ENCODE results near the gene CTNNA3. TPM values are rescaled to one million over a fixed set of nuclear protein-coding genes. Genes with fewer than 3 reads are reported as not detected.

CTNNA3 gene
- polyA plus RNA-seq, 1 donor from 2014 or later: 0.14 TPM

DNA sequence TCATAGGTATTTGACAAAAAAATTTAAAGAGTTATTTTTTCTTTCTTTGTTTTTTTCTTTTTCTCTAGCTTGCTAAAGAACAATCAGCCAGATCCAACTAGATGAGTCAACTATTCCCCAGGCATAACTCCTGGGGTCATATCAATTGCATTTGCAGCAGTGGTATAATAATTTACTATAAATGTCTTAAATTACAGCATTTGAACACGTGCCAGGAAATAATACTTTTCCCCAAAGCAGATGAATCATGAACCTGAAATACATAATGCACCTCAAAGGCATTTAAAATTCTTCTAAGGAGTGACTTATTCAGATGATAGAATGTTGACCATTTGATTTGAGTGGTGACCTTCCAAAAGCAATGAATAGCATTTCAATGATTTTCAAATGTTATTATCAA lies 580.0 kb downstream of the CTNNA3 start:
- TF ChIP-seq CTCF (IDR thresholded peaks at IDR 0.05; ENCODE audit: poor library complexity, severe bottlenecking) (no peak), RAD21 (conservative IDR thresholded peaks at IDR 0.05) (no peak), EP300 (conservative IDR thresholded peaks at IDR 0.05; ENCODE audit: poor library complexity, severe bottlenecking) (no peak), REST (IDR thresholded peaks at IDR 0.05; ENCODE audit: borderline replicate concordance) (no peak), TAF1 (IDR thresholded peaks at IDR 0.05; ENCODE audit: low read depth) (no peak), EZH2 (IDR thresholded peaks at IDR 0.05; ENCODE audit: borderline replicate concordance, insufficient read depth, low read length, poor library complexity, severe bottlenecking) (no peak), POLR2AphosphoS5 (IDR thresholded peaks at IDR 0.05) (no peak), SMC3 (conservative IDR thresholded peaks at IDR 0.05; ENCODE audit: poor library complexity) (no peak), MXI1 (conservative IDR thresholded peaks at IDR 0.05; ENCODE audit: poor library complexity, severe bottlenecking) (no peak)
- H3K9me2 ChIP-seq (ENCODE audit: insufficient read depth, low read length): no peaks in the 10 kb centered on the region

GRCh38 chr10:67114945-67115344 lies 581.0 kb downstream of the CTNNA3 start:
- H3K9ac ChIP-seq (ENCODE audit: low read length): no peak overlapping the region
- H3K9me2 ChIP-seq (ENCODE audit: insufficient read depth, low read length): no peaks in the 10 kb centered on the region
- no peaks in the 10 kb centered on the region for H3K27me3 ChIP-seq (ENCODE audit: insufficient read depth, low read depth, low read length)
- H2AFZ ChIP-seq (ENCODE audit: low read depth, low read length): no peak overlapping the region
- no peak overlapping the region for H3K4me2 ChIP-seq (ENCODE audit: low read length)
- no peaks in the 10 kb centered on the region for H3K79me2 ChIP-seq (replicated peaks; ENCODE audit: insufficient read depth, low read length)
- no peaks in the 10 kb centered on the region for H3K9me3 ChIP-seq (ENCODE audit: low read length)
- H3F3A ChIP-seq (ENCODE audit: insufficient read depth, low read length, poor library complexity, severe bottlenecking): no peaks in the 10 kb centered on the region
- no peak for TF ChIP-seq CTCF (IDR thresholded peaks at IDR 0.05; ENCODE audit: poor library complexity, severe bottlenecking)
- no peak for TF ChIP-seq TAF1 (IDR thresholded peaks at IDR 0.05; ENCODE audit: low read depth)
- no peak for TF ChIP-seq RAD21 (conservative IDR thresholded peaks at IDR 0.05)
- TF ChIP-seq EP300 (conservative IDR thresholded peaks at IDR 0.05; ENCODE audit: poor library complexity, severe bottlenecking): no peak
- no peak for TF ChIP-seq SMC3 (conservative IDR thresholded peaks at IDR 0.05; ENCODE audit: poor library complexity)
- no peak for TF ChIP-seq MXI1 (conservative IDR thresholded peaks at IDR 0.05; ENCODE audit: poor library complexity, severe bottlenecking)
- no peak for TF ChIP-seq REST (IDR thresholded peaks at IDR 0.05; ENCODE audit: borderline replicate concordance)
- no peak for TF ChIP-seq EZH2 (IDR thresholded peaks at IDR 0.05; ENCODE audit: borderline replicate concordance, insufficient read depth, low read length, poor library complexity, severe bottlenecking)
- TF ChIP-seq POLR2AphosphoS5 (IDR thresholded peaks at IDR 0.05): no peak
- H4K20me1 ChIP-seq (ENCODE audit: insufficient read depth): no peaks in the 10 kb centered on the region
- no peaks in the 10 kb centered on the region for H3K36me3 ChIP-seq (ENCODE audit: insufficient read depth, low read length)
- H3K4me3 ChIP-seq (ENCODE audit: low read length): no peak overlapping the region
- H3K27ac ChIP-seq (ENCODE audit: low read length): no peak overlapping the region

More for the DNA sequence above, 580.0 kb downstream of the CTNNA3 start:
- Histone ChIP-seq H3F3A (ENCODE audit: insufficient read depth, low read length, poor library complexity, severe bottlenecking) (no peaks in the 10 kb centered on the region), H3K4me3 (ENCODE audit: low read length) (no peak overlapping the region), H3K27me3 (ENCODE audit: insufficient read depth, low read depth, low read length) (no peaks in the 10 kb centered on the region), H3K4me2 (ENCODE audit: low read length) (no peak overlapping the region), H3K9ac (ENCODE audit: low read length) (no peak overlapping the region), H3K27ac (ENCODE audit: low read length) (no peak overlapping the region), H4K20me1 (ENCODE audit: insufficient read depth) (no peaks in the 10 kb centered on the region), H3K9me3 (ENCODE audit: low read length) (no peaks in the 10 kb centered on the region), H2AFZ (ENCODE audit: low read depth, low read length) (no peak overlapping the region), H3K36me3 (ENCODE audit: insufficient read depth, low read length) (no peaks in the 10 kb centered on the region), H3K79me2 (replicated peaks; ENCODE audit: insufficient read depth, low read length) (no peaks in the 10 kb centered on the region)
